PC-9 (cell line): ENCODE measurements around the gene RNF186. TPM values are rescaled to one million over a fixed set of nuclear protein-coding genes. Genes with fewer than 3 reads are reported as not detected.

Source experiments
- BruUV-seq: library from RNA; stranded (reverse); fragments of 400-500 nt; replicated peaks from 2 replicates; lab custom pipeline; 2021; lab: Mats Ljungman, UMichigan
- CTCF ChIA-PET: fragments of 300-600 bp; sonication (Branson Sonifier 250); formaldehyde crosslinking; loops from one replicate; lab custom pipeline; 2022; ENCODE audit warnings: antibody characterized with exemption; lab: Charles Lee
- POLR2A ChIA-PET: fragments of 300-600 bp; sonication (Branson Sonifier 250); formaldehyde crosslinking; loops from one replicate; lab custom pipeline; 2022; ENCODE audit warnings: antibody characterized with exemption; ENCODE audit not compliant: unreplicated experiment; lab: Charles Lee
- DNase-seq, 2 experiments: peaks; one replicate each; pipeline versions ENCODE4 v3.0.0 to v3.0.0-alpha.2; 2015 to 2022; ENCODE audit warnings: mixed read lengths in 1 of 2
- H2AFZ ChIP-seq: fragments of 200-600 bp; sonication (generic); 2 replicates; pipeline ENCODE4 v1.8.1; 2017; ENCODE audit warnings: antibody characterized with exemption
- H3F3A ChIP-seq: fragments of 200-600 bp; sonication (generic); 2 replicates; pipeline ENCODE4 v1.8.1; 2017; ENCODE audit warnings: antibody characterized with exemption, mild to moderate bottlenecking, low read depth; ENCODE audit not compliant: insufficient read depth
- H3K27ac ChIP-seq: fragments of 200-600 bp; sonication (generic); 2 replicates; pipeline ENCODE4 v1.6.1; 2016; ENCODE audit warnings: mixed run types
- H3K27me3 ChIP-seq: fragments of 200-600 bp; sonication (generic); 2 replicates; pipeline ENCODE4 v1.6.1; 2016; ENCODE audit warnings: low read depth, mixed run types; ENCODE audit not compliant: insufficient read depth
- H3K36me3 ChIP-seq: fragments of 200-600 bp; sonication (generic); 2 replicates; pipeline ENCODE4 v1.6.1; 2016; ENCODE audit warnings: low read depth, mixed run types
- H3K4me1 ChIP-seq: fragments of 200-600 bp; sonication (generic); replicated peaks from 2 replicates; pipeline ENCODE4 v1.6.1; 2016; ENCODE audit warnings: mixed run types; ENCODE audit not compliant: insufficient read depth
- H3K4me2 ChIP-seq: fragments of 200-600 bp; sonication (generic); 2 replicates; pipeline ENCODE4 v1.6.1; 2017; ENCODE audit warnings: mixed run types
- H3K4me3 ChIP-seq: fragments of 200-600 bp; sonication (generic); 2 replicates; pipeline ENCODE4 v1.6.1; 2016; ENCODE audit warnings: mixed run types
- H3K79me2 ChIP-seq: fragments of 200-600 bp; sonication (generic); 2 replicates; pipeline ENCODE4 v1.6.1; 2017; ENCODE audit warnings: low read depth, mixed run types
- H3K9me2 ChIP-seq: fragments of 200-600 bp; sonication (generic); 2 replicates; pipeline ENCODE4 v1.8.1; 2017; ENCODE audit warnings: mild to moderate bottlenecking; ENCODE audit not compliant: insufficient read depth
- H3K9me3 ChIP-seq: fragments of 200-600 bp; sonication (generic); 2 replicates; pipeline ENCODE4 v1.8.1; 2016; ENCODE audit warnings: low read depth; ENCODE audit not compliant: insufficient read depth
- H4K20me1 ChIP-seq: fragments of 200-600 bp; sonication (generic); 2 replicates; pipeline ENCODE4 v1.8.1; 2017; ENCODE audit not compliant: insufficient read depth
- CTCF ChIP-seq: fragments of 200-600 bp; sonication (generic); conservative IDR thresholded peaks from 2 replicates; pipeline ENCODE4 v1.6.1; 2017; ENCODE audit warnings: mixed run types, antibody characterized with exemption, mild to moderate bottlenecking, moderate library complexity
- EZH2 ChIP-seq: fragments of 200-600 bp; sonication (generic); IDR thresholded peaks from 2 replicates; pipeline ENCODE4 v1.8.0; 2017; ENCODE audit warnings: antibody characterized with exemption, low read depth
- intact Hi-C: fragments of 100-400 bp; cut with micrococcal nuclease; formaldehyde crosslinking; loops from one replicate; pipeline ENCODE4 v1.10.0; 2022; ENCODE audit not compliant: unreplicated experiment
- total RNA-seq: library from RNA; stranded (reverse); gene quantifications from 2 replicates; pipeline ENCODE4 v1.2.3, GENCODE V29; 2021

The RNF186 gene
- total RNA-seq, 1 experiment from 2014 or later, result not detected

- intact Hi-C loops, result loop anchor here (1.0 to 10.0 kb wide), 3 partner anchors 117 to 1870 kb away; partner anchors contain the start of gene OTUD3
- Histone ChIP-seq H2AFZ (no peak overlapping the region), H3K27me3 (no peaks in the 10 kb centered on the region), H3K9me2 (no peaks in the 10 kb centered on the region), H3K79me2 (no peaks in the 10 kb centered on the region), H4K20me1 (no peaks in the 10 kb centered on the region), H3K9me3 (no peaks in the 10 kb centered on the region), H3K4me1 (peaks cover 18% of the 10 kb centered on the region), H3K27ac (peak overlapping the region; percentile 79), H3K4me3 (no peak overlapping the region), H3K36me3 (no peaks in the 10 kb centered on the region), H3K4me2 (peak overlapping the region; percentile 67), H3F3A (peaks cover 14% of the 10 kb centered on the region; the same call in 1 of the 2 replicates)
- CTCF ChIA-PET, result no interaction called here
- no TSS peak for BruUV-seq
- TF ChIP-seq CTCF (no peak), EZH2 (no peak)
- POLR2A ChIA-PET, result no interaction called here
- DNase-seq, result peak; percentile 43 to 77
Observed at GRCh38 chr1:19764848-19765247, 50.2 kb downstream of the RNF186 start.

Other genes starting within 250 kb of the RNF186 start
- gene NBL1, start 171.0 kb downstream of the RNF186 start, total RNA-seq, result 32.5 and 36.9 TPM in 2 replicates
- not detected in 2 replicates for gene HTR6, start 150.4 kb downstream of the RNF186 start, total RNA-seq
- gene TMCO4, start 15.4 kb downstream of the RNF186 start, total RNA-seq, result 22.6 and 22.7 TPM in 2 replicates
- 8.5 and 9.7 TPM in 2 replicates for gene OTUD3, start 67.1 kb upstream of the RNF186 start, total RNA-seq
- not detected in 2 replicates for gene PLA2G2E, start 108.3 kb upstream of the RNF186 start, total RNA-seq
- gene PLA2G2A, start 164.3 kb upstream of the RNF186 start, total RNA-seq, result not detected in 2 replicates